B cell (primary cell): ENCODE measurements around the gene ITGB2. TPM values are rescaled to one million over a fixed set of nuclear protein-coding genes. Genes with fewer than 3 reads are reported as not detected.

ENCODE experiments used
- ATAC-seq: fragments of 200-7000 bp; cut with Tn5 transposase; one replicate; pipeline ENCODE4 v1.10.0; 2021; ENCODE audit warnings: low read depth, mild to moderate bottlenecking, moderate number of reproducible peaks, moderate library complexity
- CTCF ChIA-PET: fragments of 350-600 bp; sonication (Branson Sonifier 250); formaldehyde crosslinking; loops from one replicate; lab custom pipeline; 2021; ENCODE audit warnings: antibody characterized with exemption, inconsistent platforms; lab: Charles Lee
- POLR2A ChIA-PET: fragments of 350-600 bp; sonication (Branson Sonifier 250); formaldehyde crosslinking; loops from one replicate; lab custom pipeline; 2021; ENCODE audit warnings: antibody characterized with exemption; lab: Charles Lee
- DNase-seq: peaks from one replicate; pipeline ENCODE4 v3.0.0; 2013
- H2AFZ ChIP-seq: 2 replicates; pipeline ENCODE4 v1.6.1; 2012; ENCODE audit warnings: mild to moderate bottlenecking, low read depth, low read length; ENCODE audit not compliant: insufficient read depth, poor library complexity, severe bottlenecking
- H3K27ac ChIP-seq, 2 donors: 1 replicate in 1 of 2; 2 replicates in 1 of 2; pipeline ENCODE4 v1.5.1; 2012 to 2013; ENCODE audit warnings: low read length in 2 of 2, mild to moderate bottlenecking in 2 of 2, moderate library complexity in 1 of 2
- H3K27me3 ChIP-seq, 4 experiments: fragments of 200-600 bp in 1 of 4; sonication (generic) in 1 of 4; replicated peaks in 1 of 4; 1 replicate in 2 of 4; 2 replicates in 2 of 4; pipeline versions ENCODE4 v1.6.1 to v1.7.0; 2013 to 2016; ENCODE audit warnings: low read length in 3 of 4, mild to moderate bottlenecking in 2 of 4, mixed read lengths in 1 of 4, moderate library complexity in 1 of 4; ENCODE audit not compliant: insufficient read depth in 4 of 4, control insufficient read depth in 3 of 4; ENCODE audit errors: control extremely low read depth in 1 of 4
- H3K36me3 ChIP-seq, 2 experiments: replicated peaks in 1 of 2; 1 replicate in 1 of 2; 2 replicates in 1 of 2; pipeline versions ENCODE4 v1.6.1 to v1.7.1; 2013; ENCODE audit warnings: low read length in 1 of 2; ENCODE audit not compliant: insufficient read depth in 2 of 2, control insufficient read depth in 1 of 2; ENCODE audit errors: control extremely low read depth in 1 of 2, extremely low read depth in 1 of 2
- H3K4me1 ChIP-seq, 2 donors: fragments of 200-600 bp in 1 of 2; sonication (generic) in 1 of 2; 1 replicate in 1 of 2; 2 replicates in 1 of 2; pipeline versions ENCODE4 v1.5.1 to v1.6.1; 2013 to 2017; ENCODE audit warnings: low read length in 2 of 2; ENCODE audit not compliant: control insufficient read depth in 2 of 2, insufficient read depth in 2 of 2
- H3K4me2 ChIP-seq: replicated peaks from 2 replicates; pipeline ENCODE3; 2012; ENCODE audit warnings: mild to moderate bottlenecking, low read depth, low read length; ENCODE audit not compliant: poor library complexity, severe bottlenecking
- H3K4me3 ChIP-seq, 5 experiments: fragments of 200-600 bp in 1 of 5; sonication (generic) in 1 of 5; 1 replicate in 3 of 5; 2 replicates in 2 of 5; pipeline versions ENCODE4 v1.5.1 to v1.7.0; 2011 to 2016; ENCODE audit warnings: low read length in 4 of 5, mild to moderate bottlenecking in 4 of 5, low read depth in 2 of 5, control low read depth in 1 of 5, moderate library complexity in 1 of 5; ENCODE audit not compliant: insufficient read depth in 1 of 5; ENCODE audit errors: control extremely low read depth in 1 of 5, extremely low read depth in 1 of 5
- H3K79me2 ChIP-seq: fragments of 200-600 bp; sonication (generic); one replicate; pipeline ENCODE4 v1.6.0; 2016; ENCODE audit warnings: low read length; ENCODE audit not compliant: control insufficient read depth, insufficient read depth
- H3K9ac ChIP-seq: fragments of 200-600 bp; sonication (generic); 2 replicates; pipeline ENCODE4 v1.6.1; 2017; ENCODE audit warnings: mild to moderate bottlenecking, low read length, moderate library complexity
- H3K9me3 ChIP-seq, 3 donors: one replicate each; pipeline versions ENCODE4 v1.6.1 to v1.7.1; 2013; ENCODE audit warnings: low read length in 2 of 3; ENCODE audit not compliant: control insufficient read depth in 2 of 3, insufficient read depth in 1 of 3; ENCODE audit errors: control extremely low read depth in 1 of 3
- H4K20me1 ChIP-seq: 2 replicates; pipeline ENCODE4 v1.6.0; 2012; ENCODE audit warnings: mild to moderate bottlenecking, low read length; ENCODE audit not compliant: insufficient read depth, control insufficient read depth, poor library complexity, severe bottlenecking
- H3K27ac Mint-ChIP-seq: one replicate; pipeline ENCODE4 v1.8.0; 2021; ENCODE audit warnings: mixed read lengths
- H3K27me3 Mint-ChIP-seq: one replicate; pipeline ENCODE4 v1.8.0; 2021; ENCODE audit warnings: mixed read lengths
- H3K4me1 Mint-ChIP-seq: one replicate; pipeline ENCODE4 v1.8.0; 2021; ENCODE audit warnings: mixed read lengths
- H3K4me3 Mint-ChIP-seq: one replicate; pipeline ENCODE4 v1.8.0; 2021; ENCODE audit warnings: mixed read lengths
- H3K9me3 Mint-ChIP-seq: one replicate; pipeline ENCODE4 v1.8.0; 2022; ENCODE audit warnings: mixed read lengths; ENCODE audit not compliant: insufficient read depth
- EZH2 ChIP-seq: IDR thresholded peaks from 2 replicates; pipeline ENCODE4 v1.6.1; 2012; ENCODE audit warnings: borderline replicate concordance, low read depth, mild to moderate bottlenecking, moderate library complexity, low read length; ENCODE audit not compliant: insufficient read depth, poor library complexity, severe bottlenecking
- WGBS: methylation state at CpG from one replicate; pipeline ENCODE4 v1.1.5; 2013; ENCODE audit warnings: missing lambda C conversion rate; ENCODE audit not compliant: insufficient coverage; 5-methylcytosine and 5-hydroxymethylcytosine counted together
- intact Hi-C: fragments of 100-400 bp; cut with micrococcal nuclease; formaldehyde crosslinking; loops from one replicate; pipeline ENCODE4 v1.10.0; 2022
- polyA plus RNA-seq: library from polyadenylated mRNA; depleted of rRNA; stranded (reverse); fragments of >200 nt; gene quantifications from 2 replicates; pipeline ENCODE4 v1.2.3, GENCODE V29; 2012
- total RNA-seq, 2 donors: library from RNA; stranded (reverse); fragments of 120-200 nt in 1 of 2; gene quantifications; 1 replicate in 1 of 2; 2 replicates in 1 of 2; pipeline versions ENCODE4 v1.2.3 to v1.2.4, GENCODE V29; 2013 to 2022
- TF ChIP-seq, protein P1 (sequence below): fragments of 200-600 bp; IDR thresholded peaks from one replicate; pipeline ENCODE4 v1.8.0; 2022; ENCODE audit warnings: antibody characterized with exemption, mild to moderate bottlenecking

Gene ITGB2
- total and polyA plus RNA-seq, 2 donors (not counting 1 experiment from before 2014, with no cell fraction given) = 102 to 368 TPM

DNA sequence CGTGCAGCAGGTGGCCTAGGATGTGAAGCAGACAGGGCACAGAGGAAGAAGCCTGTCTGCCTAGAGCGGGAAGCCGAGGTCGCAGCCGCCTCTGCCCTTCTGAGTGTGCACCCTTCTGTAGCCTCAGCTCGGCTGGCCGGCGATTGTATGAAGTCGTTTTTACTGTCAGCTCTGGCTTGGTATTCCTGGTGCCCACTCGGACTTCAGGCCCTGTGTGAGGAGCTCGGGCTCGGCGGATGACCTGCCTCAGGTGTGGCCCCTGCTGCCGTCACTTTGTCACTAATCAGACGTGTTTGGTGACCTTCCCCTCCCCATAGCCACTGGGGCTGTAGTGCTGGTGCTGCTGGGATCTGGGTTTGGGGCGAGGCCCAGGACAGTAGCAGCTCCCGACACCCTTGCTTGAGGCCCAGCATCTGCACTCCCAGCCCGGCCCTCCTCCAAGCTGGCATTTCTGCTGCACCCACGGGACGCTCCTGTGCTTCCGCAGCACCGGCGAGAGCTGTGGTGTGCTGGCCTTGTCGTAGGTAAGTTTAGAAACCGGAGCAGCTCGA lies 37.3 kb upstream of the ITGB2 start:
- Histone ChIP-seq H3K4me2 (no peak overlapping the region), H4K20me1 (peaks cover 62% of the 10 kb centered on the region), H3K4me3 (no peak overlapping the region), H3K27me3 (no peaks in the 10 kb centered on the region), H2AFZ (no peak overlapping the region), H3K79me2 (peaks cover 65% of the 10 kb centered on the region), H3K9me3 (no peaks in the 10 kb centered on the region), H3K9ac (no peak overlapping the region), H3K36me3 (peaks cover 0 to 44% of the 10 kb centered on the region in 2 experiments), H3K27ac (no peak overlapping the region), H3K4me1 (peaks cover under 1 to 3% of the 10 kb centered on the region in 2 donors)
- no peak for DNase-seq
- ChIA-PET CTCF (interaction anchor here (0.5 to 9.6 kb wide), 4 partner anchors 8 to 352 kb away, joined by 3 to 62 read pairs (median 4); no protein-coding TSS in a partner anchor), POLR2A (no interaction called here)
- TF ChIP-seq, protein P1, sequence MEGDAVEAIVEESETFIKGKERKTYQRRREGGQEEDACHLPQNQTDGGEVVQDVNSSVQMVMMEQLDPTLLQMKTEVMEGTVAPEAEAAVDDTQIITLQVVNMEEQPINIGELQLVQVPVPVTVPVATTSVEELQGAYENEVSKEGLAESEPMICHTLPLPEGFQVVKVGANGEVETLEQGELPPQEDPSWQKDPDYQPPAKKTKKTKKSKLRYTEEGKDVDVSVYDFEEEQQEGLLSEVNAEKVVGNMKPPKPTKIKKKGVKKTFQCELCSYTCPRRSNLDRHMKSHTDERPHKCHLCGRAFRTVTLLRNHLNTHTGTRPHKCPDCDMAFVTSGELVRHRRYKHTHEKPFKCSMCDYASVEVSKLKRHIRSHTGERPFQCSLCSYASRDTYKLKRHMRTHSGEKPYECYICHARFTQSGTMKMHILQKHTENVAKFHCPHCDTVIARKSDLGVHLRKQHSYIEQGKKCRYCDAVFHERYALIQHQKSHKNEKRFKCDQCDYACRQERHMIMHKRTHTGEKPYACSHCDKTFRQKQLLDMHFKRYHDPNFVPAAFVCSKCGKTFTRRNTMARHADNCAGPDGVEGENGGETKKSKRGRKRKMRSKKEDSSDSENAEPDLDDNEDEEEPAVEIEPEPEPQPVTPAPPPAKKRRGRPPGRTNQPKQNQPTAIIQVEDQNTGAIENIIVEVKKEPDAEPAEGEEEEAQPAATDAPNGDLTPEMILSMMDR = no peak
- no peak for TF ChIP-seq EZH2
- Mint-ChIP-seq H3K27ac (no peak overlapping the region), H3K4me3 (no peak overlapping the region), H3K27me3 (no peaks in the 10 kb centered on the region), H3K4me1 (peaks cover 5% of the 10 kb centered on the region), H3K9me3 (no peaks in the 10 kb centered on the region)
- ATAC-seq = no peak
- 93% methylated on average over 23 of the region's 26 CpGs for WGBS
- intact Hi-C loops = no loop called here

DNA sequence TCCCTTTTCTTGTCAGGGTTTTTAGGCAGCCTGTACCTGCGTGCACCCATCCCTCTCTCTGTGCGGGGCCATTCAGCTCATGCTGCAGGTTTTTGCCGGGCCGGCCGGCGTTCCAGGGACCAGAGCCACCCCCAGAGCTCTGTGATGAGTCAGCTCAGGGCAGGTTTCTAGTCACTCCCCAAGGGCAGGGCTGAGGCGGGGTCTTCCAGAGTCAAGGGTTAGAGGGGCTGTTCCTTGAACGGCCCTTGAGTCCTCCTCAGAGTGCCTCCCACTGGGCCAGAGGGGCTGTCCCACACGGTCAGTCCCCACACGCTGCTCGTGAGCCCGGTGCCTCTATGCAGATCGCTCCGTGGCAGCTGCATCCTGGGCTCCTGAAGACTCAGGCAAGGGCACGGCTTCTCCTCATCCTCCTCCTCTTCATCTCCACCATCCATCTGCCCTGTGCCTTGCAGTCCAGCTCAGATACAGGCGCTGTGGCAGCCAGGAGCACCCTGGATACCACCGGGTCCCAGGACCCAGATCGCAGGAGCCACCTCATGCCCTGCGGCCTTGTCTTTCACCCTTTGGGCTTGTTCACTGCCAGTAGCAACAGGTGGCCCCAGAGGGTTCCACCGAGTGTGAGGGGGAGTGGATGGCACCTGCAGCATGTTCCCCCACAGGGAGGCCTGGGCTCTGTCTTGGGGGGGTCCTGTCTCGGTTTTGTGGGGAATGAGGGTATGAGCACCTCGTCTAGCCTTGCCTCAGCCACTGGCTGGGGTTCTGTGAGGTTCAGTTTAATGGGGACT lies 36.5 kb upstream of the ITGB2 start:
- Histone ChIP-seq H3K79me2 (peaks cover 66% of the 10 kb centered on the region), H3K4me3 (no peak overlapping the region), H3K27ac (no peak overlapping the region), H3K27me3 (no peaks in the 10 kb centered on the region), H2AFZ (no peak overlapping the region), H3K4me1 (peaks cover 8 to 10% of the 10 kb centered on the region in 2 donors), H3K9ac (no peak overlapping the region), H3K9me3 (no peaks in the 10 kb centered on the region), H3K36me3 (peaks cover 0 to 44% of the 10 kb centered on the region in 2 experiments), H3K4me2 (no peak overlapping the region), H4K20me1 (peaks cover 68% of the 10 kb centered on the region)
- TF ChIP-seq EZH2 = no peak
- TF ChIP-seq, protein P1 = no peak
- WGBS = 91% methylated on average over 21 of the region's 22 CpGs
- DNase-seq (no peak), ATAC-seq (no peak)
- H3K4me3 Mint-ChIP-seq = no peak overlapping the region
- no peaks in the 10 kb centered on the region for H3K9me3 Mint-ChIP-seq
- POLR2A ChIA-PET = no interaction called here
- CTCF ChIA-PET = interaction anchor here (0.5 to 16.3 kb wide), 4 partner anchors 171 to 351 kb away, joined by 4 to 423 read pairs (median 34); no protein-coding TSS in a partner anchor
- intact Hi-C loops = no loop called here
- no peak overlapping the region for H3K27ac Mint-ChIP-seq
- peaks cover 11% of the 10 kb centered on the region for H3K4me1 Mint-ChIP-seq
- H3K27me3 Mint-ChIP-seq = no peaks in the 10 kb centered on the region
